Hindlimb muscle (tissue), 1 donor: ENCODE measurements around the gene GRN. TPM values are rescaled to one million over a fixed set of nuclear protein-coding genes. Genes with fewer than 3 reads are reported as not detected.

Experiments
- polyA plus RNA-seq: library from polyadenylated mRNA; unstranded; fragments of 120-200 nt; gene quantifications from one replicate; pipeline ENCODE4 v1.2.1, GENCODE V29; 2013; ENCODE audit not compliant: insufficient read length

GRN gene
- polyA plus RNA-seq, 1 donor, result 277 TPM

Other genes starting within 250 kb of the GRN start
- gene HDAC5, start 221.7 kb upstream of the GRN start, polyA plus RNA-seq, result 64.6 TPM
- 2.7 TPM for gene HROB, start 203.4 kb upstream of the GRN start, polyA plus RNA-seq
- gene ASB16, start 174.6 kb upstream of the GRN start, polyA plus RNA-seq, result 26.9 TPM
- 58.1 TPM for gene TMUB2, start 158.3 kb upstream of the GRN start, polyA plus RNA-seq
- 59.5 TPM for gene ATXN7L3, start 145.4 kb upstream of the GRN start, polyA plus RNA-seq
- 74.0 TPM for gene UBTF, start 125.6 kb upstream of the GRN start, polyA plus RNA-seq
- gene SLC4A1, start 77.2 kb upstream of the GRN start, polyA plus RNA-seq, result 9.0 TPM
- 1.1 TPM for gene RUNDC3A, start 36.7 kb upstream of the GRN start, polyA plus RNA-seq
- gene SLC25A39, start 20.5 kb upstream of the GRN start, polyA plus RNA-seq, result 54.8 TPM
- gene FAM171A2, start 18.6 kb downstream of the GRN start, polyA plus RNA-seq, result 166 TPM
- gene ITGA2B, start 44.3 kb downstream of the GRN start, polyA plus RNA-seq, result 3.8 TPM
- gene GPATCH8, start 158.1 kb downstream of the GRN start, polyA plus RNA-seq, result 34.8 TPM
- gene FZD2, start 212.2 kb downstream of the GRN start, polyA plus RNA-seq, result 13.9 TPM